IPS-15b (cell line): ENCODE data around the gene PLA2G4E.

Experiments used
- H3K27me3 ChIP-seq: one replicate; pipeline ENCODE4 v1.6.1; 2013; ENCODE audit warnings: low read length; ENCODE audit not compliant: control insufficient read depth, insufficient read depth
- H3K36me3 ChIP-seq: one replicate; pipeline ENCODE4 v1.6.1; 2013; ENCODE audit warnings: low read length; ENCODE audit not compliant: control insufficient read depth, insufficient read depth
- H3K4me1 ChIP-seq: one replicate; pipeline ENCODE4 v1.6.1; 2013; ENCODE audit warnings: mild to moderate bottlenecking, low read length; ENCODE audit not compliant: control insufficient read depth, insufficient read depth
- H3K4me3 ChIP-seq: one replicate; pipeline ENCODE4 v1.5.1; 2013; ENCODE audit warnings: low read depth, low read length
- H3K9ac ChIP-seq: one replicate; pipeline ENCODE4 v1.6.1; 2013; ENCODE audit warnings: low read depth, mild to moderate bottlenecking, low read length
- H3K9me3 ChIP-seq: one replicate; pipeline ENCODE4 v1.6.1; 2013; ENCODE audit warnings: mild to moderate bottlenecking, low read length; ENCODE audit not compliant: control insufficient read depth, insufficient read depth

Gene PLA2G4E

GRCh38 chr15:42010434-42010833, 10.4 kb downstream of the PLA2G4E start:
- no peaks in the 10 kb centered on the region for H3K36me3 ChIP-seq
- H3K9ac ChIP-seq = no peak overlapping the region
- no peaks in the 10 kb centered on the region for H3K9me3 ChIP-seq
- no peak overlapping the region for H3K4me3 ChIP-seq
- H3K27me3 ChIP-seq = no peaks in the 10 kb centered on the region
- no peaks in the 10 kb centered on the region for H3K4me1 ChIP-seq

GRCh38 chr15:42009474-42009873, 11.4 kb downstream of the PLA2G4E start:
- no peak overlapping the region for H3K4me3 ChIP-seq
- H3K36me3 ChIP-seq = no peaks in the 10 kb centered on the region
- no peaks in the 10 kb centered on the region for H3K27me3 ChIP-seq
- no peaks in the 10 kb centered on the region for H3K4me1 ChIP-seq
- no peaks in the 10 kb centered on the region for H3K9me3 ChIP-seq
- H3K9ac ChIP-seq = no peak overlapping the region

DNA sequence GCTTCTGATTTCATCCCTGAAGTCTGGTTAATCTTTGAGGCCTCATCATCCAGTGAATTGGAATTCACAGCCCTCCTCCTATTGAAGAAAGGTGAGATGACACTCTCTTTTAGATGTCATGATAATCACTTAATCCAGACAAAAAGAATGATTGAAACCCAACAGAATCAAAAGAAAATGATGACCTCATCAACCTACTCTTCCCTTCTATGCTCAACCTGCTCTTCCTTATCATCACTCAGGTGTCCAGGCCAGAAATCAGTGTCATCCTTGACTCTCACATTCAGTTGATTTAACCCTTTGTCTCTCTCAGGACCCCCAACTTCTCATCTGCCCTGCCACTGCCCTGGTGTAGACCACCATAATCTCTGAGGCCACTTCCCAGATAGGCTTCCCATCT, 11.8 kb downstream of the PLA2G4E start:
- no peaks in the 10 kb centered on the region for H3K4me1 ChIP-seq
- H3K36me3 ChIP-seq = no peaks in the 10 kb centered on the region
- no peaks in the 10 kb centered on the region for H3K9me3 ChIP-seq
- no peak overlapping the region for H3K4me3 ChIP-seq
- no peak overlapping the region for H3K9ac ChIP-seq
- no peaks in the 10 kb centered on the region for H3K27me3 ChIP-seq

- Histone ChIP-seq H3K9me3 (no peaks in the 10 kb centered on the region), H3K36me3 (no peaks in the 10 kb centered on the region), H3K4me1 (no peaks in the 10 kb centered on the region), H3K4me3 (no peak overlapping the region), H3K9ac (no peak overlapping the region), H3K27me3 (no peaks in the 10 kb centered on the region)
Measured at GRCh38 chr15:42007386-42007785, 13.5 kb downstream of the PLA2G4E start.

GRCh38 chr15:42002333-42002732, 18.5 kb downstream of the PLA2G4E start:
- H3K36me3 ChIP-seq = no peaks in the 10 kb centered on the region
- H3K9me3 ChIP-seq = no peaks in the 10 kb centered on the region
- H3K27me3 ChIP-seq = no peaks in the 10 kb centered on the region
- H3K9ac ChIP-seq = no peak overlapping the region
- H3K4me3 ChIP-seq = no peak overlapping the region
- no peaks in the 10 kb centered on the region for H3K4me1 ChIP-seq

GRCh38 chr15:42001236-42001635, 19.6 kb downstream of the PLA2G4E start:
- H3K27me3 ChIP-seq = no peaks in the 10 kb centered on the region
- H3K4me1 ChIP-seq = no peaks in the 10 kb centered on the region
- no peak overlapping the region for H3K9ac ChIP-seq
- H3K36me3 ChIP-seq = no peaks in the 10 kb centered on the region
- no peaks in the 10 kb centered on the region for H3K9me3 ChIP-seq
- H3K4me3 ChIP-seq = no peak overlapping the region

DNA sequence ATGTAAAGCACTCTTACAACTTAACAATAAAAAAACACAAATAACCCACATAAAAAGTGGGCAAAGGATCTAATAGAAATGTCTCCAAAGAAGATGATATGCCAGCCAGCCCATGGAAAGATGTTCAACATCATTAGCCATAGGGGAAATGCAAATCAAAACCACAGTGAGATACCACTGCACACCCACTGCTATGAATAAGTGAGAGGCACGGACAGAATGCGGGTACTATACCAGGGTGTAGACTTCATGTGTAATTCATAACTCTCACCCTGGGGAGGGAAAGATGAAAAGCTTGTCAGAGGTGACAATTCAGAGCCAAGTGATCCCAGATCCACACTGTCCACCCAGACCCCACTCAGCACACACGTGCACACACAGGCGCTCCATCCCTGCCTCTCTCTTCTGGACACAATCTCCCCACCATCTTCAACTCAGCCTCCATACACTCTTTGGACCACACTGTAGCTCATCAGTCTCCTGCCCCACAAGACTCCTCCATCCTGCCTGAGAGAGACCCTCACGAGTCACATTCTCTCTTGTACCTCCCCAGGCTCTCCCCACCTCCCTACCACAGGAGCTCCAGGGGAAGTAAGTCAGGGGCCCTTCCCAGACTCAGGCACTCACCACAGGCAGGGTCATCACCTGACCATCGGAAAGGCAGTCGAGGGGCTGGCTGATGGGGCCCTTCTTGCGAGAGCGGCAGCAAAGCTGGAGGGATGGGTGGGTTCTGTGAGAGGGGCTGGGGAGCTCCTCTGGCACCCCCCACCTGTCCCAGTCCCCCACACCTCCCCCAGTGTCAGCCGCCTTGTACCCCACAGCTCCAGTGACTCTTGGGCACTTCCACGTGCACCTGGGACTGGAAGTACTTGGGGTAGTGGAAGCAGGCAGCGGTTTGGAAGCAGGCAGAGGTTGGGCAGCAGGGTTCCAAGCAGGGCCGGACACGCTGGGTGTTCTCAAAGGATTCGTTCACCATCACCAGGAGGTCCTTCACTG, 21.3 kb downstream of the PLA2G4E start:
- H3K36me3 ChIP-seq = no peaks in the 10 kb centered on the region
- no peaks in the 10 kb centered on the region for H3K27me3 ChIP-seq
- H3K4me3 ChIP-seq = no peak overlapping the region
- no peak overlapping the region for H3K9ac ChIP-seq
- H3K4me1 ChIP-seq = no peaks in the 10 kb centered on the region
- H3K9me3 ChIP-seq = no peaks in the 10 kb centered on the region

DNA sequence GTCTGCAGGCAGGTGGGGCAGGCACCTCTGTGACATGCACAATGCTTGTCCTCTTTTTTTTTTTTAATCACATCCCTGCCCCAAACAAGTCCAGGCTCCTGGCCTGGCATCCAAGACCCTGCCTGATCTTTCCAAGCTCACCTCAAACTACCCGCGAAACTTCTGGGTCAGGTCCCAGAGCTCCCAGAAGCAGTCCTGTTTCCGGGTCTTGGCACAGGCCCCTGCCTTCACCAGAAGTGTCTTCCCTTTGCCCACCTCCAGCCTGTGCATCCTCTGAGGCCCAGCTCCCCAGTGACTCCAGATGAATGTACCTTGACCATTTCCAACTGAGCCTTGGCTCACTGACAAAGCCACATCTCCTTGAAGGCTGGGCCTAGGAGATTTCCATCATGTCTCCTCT, 23.0 kb downstream of the PLA2G4E start:
- Histone ChIP-seq H3K36me3 (no peaks in the 10 kb centered on the region), H3K27me3 (no peaks in the 10 kb centered on the region), H3K9ac (no peak overlapping the region), H3K4me3 (no peak overlapping the region), H3K4me1 (no peaks in the 10 kb centered on the region), H3K9me3 (no peaks in the 10 kb centered on the region)

- Histone ChIP-seq H3K36me3 (no peaks in the 10 kb centered on the region), H3K9me3 (no peaks in the 10 kb centered on the region), H3K4me1 (no peaks in the 10 kb centered on the region), H3K27me3 (no peaks in the 10 kb centered on the region), H3K9ac (no peak overlapping the region), H3K4me3 (no peak overlapping the region)
Measured at GRCh38 chr15:41996921-41997592, 23.8 kb downstream of the PLA2G4E start.

DNA sequence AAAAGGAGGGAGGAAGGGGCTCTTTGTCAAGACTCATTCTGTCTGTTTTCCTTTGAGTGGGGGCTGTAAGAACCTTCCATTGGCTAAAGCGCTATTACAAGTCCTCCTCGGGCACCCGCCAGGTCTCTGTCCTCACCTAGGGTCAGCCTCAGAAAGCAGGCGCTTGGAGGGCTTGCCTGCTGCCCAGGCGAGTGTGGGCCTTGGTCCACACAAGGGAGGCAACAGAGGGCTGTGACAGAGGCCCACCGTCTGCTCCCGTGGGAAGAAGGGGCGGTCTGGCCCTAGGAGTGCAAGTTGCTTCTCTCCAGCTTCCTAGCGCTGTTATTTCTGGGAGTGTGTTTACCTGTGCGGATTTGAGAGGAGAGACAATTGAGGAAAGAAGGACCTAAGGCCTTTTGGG, 24.5 kb downstream of the PLA2G4E start:
- Histone ChIP-seq H3K4me3 (no peak overlapping the region), H3K27me3 (no peaks in the 10 kb centered on the region), H3K9me3 (no peaks in the 10 kb centered on the region), H3K36me3 (no peaks in the 10 kb centered on the region), H3K9ac (no peak overlapping the region), H3K4me1 (no peaks in the 10 kb centered on the region)

DNA sequence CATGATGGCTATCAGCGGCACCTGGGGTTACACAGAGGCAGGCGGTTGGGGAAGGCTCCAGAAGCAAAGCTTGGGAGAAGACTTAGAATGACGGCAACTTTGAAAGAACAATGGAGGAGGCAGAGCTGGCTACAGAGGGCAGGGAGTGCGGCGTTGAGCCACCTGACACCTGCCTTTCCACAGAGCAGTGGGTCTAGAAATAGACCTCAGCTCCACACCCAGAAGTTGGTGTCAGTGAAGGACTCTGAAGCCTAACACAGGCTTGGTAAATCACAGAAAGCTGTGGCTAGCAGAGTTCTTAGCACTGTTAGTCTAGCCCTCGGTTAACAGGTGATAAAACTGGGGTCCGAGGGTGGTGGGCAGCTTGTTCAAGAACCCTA, 25.4 kb downstream of the PLA2G4E start:
- H3K36me3 ChIP-seq = no peaks in the 10 kb centered on the region
- no peaks in the 10 kb centered on the region for H3K9me3 ChIP-seq
- H3K4me3 ChIP-seq = no peak overlapping the region
- no peak overlapping the region for H3K9ac ChIP-seq
- H3K4me1 ChIP-seq = no peaks in the 10 kb centered on the region
- no peaks in the 10 kb centered on the region for H3K27me3 ChIP-seq
